GM12878 (cell line): ENCODE results near the gene FKBP7. TPM values are rescaled to one million over a fixed set of nuclear protein-coding genes. Genes with fewer than 3 reads are reported as not detected.

Experiments used
- ATAC-seq: fragments of 200-7000 bp; cut with Tn5 transposase; 3 replicates; pipeline ENCODE4 v1.9.1; 2020; ENCODE audit warnings: mild to moderate bottlenecking, moderate library complexity
- BruUV-seq: library from RNA; stranded (reverse); fragments of 400-500 nt; replicated peaks from 2 replicates; lab custom pipeline; 2021; lab: Mats Ljungman, UMichigan
- CTCF ChIA-PET: fragments of 300-600 bp; sonication (Branson Sonifier 250); formaldehyde crosslinking; extraction: SDS; loops from one replicate; lab custom pipeline; 2021; ENCODE audit warnings: inconsistent platforms; lab: Yijun Ruan, JAX
- POLR2A ChIA-PET: fragments of 350-600 bp; formaldehyde crosslinking; extraction: SDS; loops from one replicate; lab custom pipeline; 2021; ENCODE audit warnings: inconsistent platforms; lab: Charles Lee
- RAD21 ChIA-PET: fragments of 300-600 bp; sonication (Branson Sonifier 250); formaldehyde crosslinking; loops from one replicate; lab custom pipeline; 2023; ENCODE audit warnings: antibody characterized with exemption; ENCODE audit not compliant: unreplicated experiment; lab: Charles Lee
- SMC1A ChIA-PET: fragments of 300-600 bp; sonication (Branson Sonifier 250); formaldehyde crosslinking; loops from one replicate; lab custom pipeline; 2023; ENCODE audit not compliant: unreplicated experiment, uncharacterized antibody; lab: Charles Lee
- DNase-seq: peaks from one replicate; pipeline ENCODE4 v3.0.0-alpha.2; 2011; ENCODE audit warnings: low read depth, low spot score
- FAIRE-seq: peaks from 3 replicates; lab custom pipeline; 2011; peaks lifted over from hg19 to GRCh38; lab: Jason Lieb, UNC
- H2AFZ ChIP-seq: 2 replicates; pipeline ENCODE4 v1.6.0; 2011; ENCODE audit warnings: low read depth, low read length, control low read depth; ENCODE audit not compliant: control insufficient read depth
- H3K27ac ChIP-seq: 2 replicates; pipeline ENCODE4 v1.5.1; 2011; ENCODE audit warnings: control low read depth; ENCODE audit not compliant: control insufficient read depth, insufficient read depth
- H3K27me3 ChIP-seq, 2 experiments: replicated peaks in 1 of 2; 2 replicates each; pipeline versions ENCODE4 v1.6.0 to v1.6.1; 2011; ENCODE audit warnings: low read length in 1 of 2; ENCODE audit not compliant: control insufficient read depth in 2 of 2, insufficient read depth in 2 of 2
- H3K36me3 ChIP-seq, 2 experiments: 2 replicates each; pipeline ENCODE4 v1.5.1; 2011; ENCODE audit warnings: low read length in 1 of 2; ENCODE audit not compliant: control insufficient read depth in 2 of 2, insufficient read depth in 2 of 2
- H3K4me1 ChIP-seq: 2 replicates; pipeline ENCODE4 v1.6.1; 2011; ENCODE audit warnings: mild to moderate bottlenecking, low read length, moderate library complexity, mixed read lengths; ENCODE audit not compliant: control insufficient read depth, insufficient read depth
- H3K4me2 ChIP-seq: 2 replicates; pipeline ENCODE4 v1.6.0; 2011; ENCODE audit warnings: control low read depth; ENCODE audit not compliant: control insufficient read depth, insufficient read depth
- H3K4me3 ChIP-seq: fragments of 200-600 bp; sonication (generic); 2 replicates; pipeline ENCODE4 v1.5.1; 2016
- H3K79me2 ChIP-seq: 2 replicates; pipeline ENCODE4 v1.6.0; 2011; ENCODE audit warnings: low read length; ENCODE audit not compliant: control insufficient read depth, insufficient read depth
- H3K9ac ChIP-seq: 2 replicates; pipeline ENCODE4 v1.8.0; 2011; ENCODE audit warnings: low read length, control low read depth, mixed read lengths; ENCODE audit not compliant: control insufficient read depth, insufficient read depth
- H3K9me3 ChIP-seq: replicated peaks from 3 replicates; pipeline ENCODE4 v1.5.1; 2011; ENCODE audit warnings: mild to moderate bottlenecking, low read length; ENCODE audit not compliant: control insufficient read depth, insufficient read depth
- H4K20me1 ChIP-seq: 2 replicates; pipeline ENCODE4 v1.6.0; 2011; ENCODE audit not compliant: control insufficient read depth, insufficient read depth
- BCL11A ChIP-seq: IDR thresholded peaks from 2 replicates; pipeline ENCODE4 v1.6.1; 2011; ENCODE audit warnings: low read depth, low read length
- BCLAF1 ChIP-seq: fragments of 450-650 bp; IDR thresholded peaks from 2 replicates; pipeline ENCODE4 v1.6.1; 2017; ENCODE audit warnings: antibody characterized with exemption, mild to moderate bottlenecking, moderate library complexity
- BMI1 ChIP-seq: fragments of 450-650 bp; IDR thresholded peaks from 2 replicates; pipeline ENCODE4 v1.6.1; 2016; ENCODE audit warnings: mild to moderate bottlenecking, moderate library complexity, borderline replicate concordance
- CHD4 ChIP-seq: fragments of 200-600 bp; sonication (generic); IDR thresholded peaks from 2 replicates; pipeline ENCODE4 v1.6.1; 2016; ENCODE audit warnings: mild to moderate bottlenecking
- CREB1 ChIP-seq: IDR thresholded peaks from 2 replicates; pipeline ENCODE4 v1.6.1; 2012; ENCODE audit warnings: low read depth, mild to moderate bottlenecking, inconsistent platforms
- HSF1 ChIP-seq: fragments of 150-350 bp; IDR thresholded peaks from 2 replicates; pipeline ENCODE4 v1.6.1; 2014; ENCODE audit warnings: mild to moderate bottlenecking, low read depth, low read length
- JUND ChIP-seq: IDR thresholded peaks from 2 replicates; pipeline ENCODE4 v1.6.1; 2012; ENCODE audit warnings: low read depth, mild to moderate bottlenecking, low read length, improper control_type of control experiment, moderate library complexity
- NFYB ChIP-seq: IDR thresholded peaks from 2 replicates; pipeline ENCODE4 v1.6.1; 2011; ENCODE audit warnings: low read depth, mild to moderate bottlenecking, low read length, improper control_type of control experiment, moderate library complexity; ENCODE audit not compliant: insufficient read depth
- NR2C1 ChIP-seq: fragments of 450-650 bp; IDR thresholded peaks from 2 replicates; pipeline ENCODE4 v1.6.1; 2017; ENCODE audit warnings: antibody characterized with exemption, mild to moderate bottlenecking, moderate library complexity
- NR2F1 ChIP-seq: fragments of 450-650 bp; conservative IDR thresholded peaks from 2 replicates; pipeline ENCODE4 v1.6.1; 2017; ENCODE audit warnings: mild to moderate bottlenecking
- SKIL ChIP-seq: fragments of 450-650 bp; IDR thresholded peaks from 2 replicates; pipeline ENCODE4 v1.6.1; 2017; ENCODE audit warnings: mild to moderate bottlenecking, low read depth, inconsistent platforms; ENCODE audit not compliant: poor library complexity, severe bottlenecking
- YBX1 ChIP-seq: fragments of 450-650 bp; IDR thresholded peaks from 2 replicates; pipeline ENCODE4 v1.6.1; 2016; ENCODE audit warnings: antibody characterized with exemption
- ZNF592 ChIP-seq: fragments of 450-650 bp; IDR thresholded peaks from 2 replicates; pipeline ENCODE4 v1.6.1; 2017; ENCODE audit warnings: mild to moderate bottlenecking, moderate library complexity
- WGBS: methylation state at CpG from one replicate; pipeline ENCODE4 v1.1.6; 2016; ENCODE audit warnings: low lambda C conversion rate; ENCODE audit not compliant: insufficient replicate concordance, insufficient coverage; ENCODE audit errors: missing lambda C conversion rate; 5-methylcytosine and 5-hydroxymethylcytosine counted together
- in situ Hi-C: fragments of 300-500 bp; cut with MboI; formaldehyde crosslinking; loops from 9 replicates; pipeline ENCODE4 v1.14.3; 2018; ENCODE audit warnings: mixed read lengths
- intact Hi-C: fragments of 100-400 bp; cut with micrococcal nuclease; formaldehyde crosslinking; loops from one replicate; pipeline ENCODE4 v1.14.2; 2022; ENCODE audit not compliant: unreplicated experiment
- polyA plus RNA-seq, 11 experiments: library from polyadenylated mRNA; depleted of rRNA in 4 of 11; unstranded in 6 of 11; stranded (reverse) in 5 of 11; fragments of >200 nt; fragmentation: Nextera tagmentation in 4 of 11; fragmentation: Illumina TruSeq in 1 of 11; extraction: Ambion mirVana in 4 of 11; extraction: Trizol in 1 of 11; gene quantifications; 1 replicate in 1 of 11; 2 replicates in 10 of 11; pipeline versions ENCODE4 v1.2.1 to v1.2.3, GENCODE V29; 2011 to 2016; ENCODE audit warnings: inconsistent platforms in 2 of 11, missing spikeins in 2 of 11, low read depth in 1 of 11
- total RNA-seq, 4 experiments: library from RNA; depleted of rRNA in 3 of 4; stranded (reverse); fragments of >200 nt in 3 of 4; fragmentation: Illumina TruSeq in 1 of 4; extraction: Trizol in 1 of 4; gene quantifications; 2 replicates each; pipeline versions ENCODE4 v1.2.1 to v1.2.3, GENCODE V29; 2013 to 2021

Gene FKBP7
- total and polyA plus RNA-seq, 10 of the 15 experiments (the other 5 are each of a cell fraction or from before 2014, with no cell fraction given): 5.6 to 16.7 (median 12.5) TPM

GRCh38 chr2:178482437-178482836 lies 4.0 kb upstream of the FKBP7 start:
- CTCF ChIA-PET: interaction anchor here (0.6 to 2.7 kb wide), 19 partner anchors 10 to 370 kb away, joined by 3 to 15 read pairs (median 5); partner anchors contain the start of gene RBM45
- H3K9ac ChIP-seq: no peak overlapping the region
- H3K36me3 ChIP-seq: no peaks in the 10 kb centered on the region; a peak in 1 of 4 replicates
- H4K20me1 ChIP-seq: no peaks in the 10 kb centered on the region
- H3K4me3 ChIP-seq: peak overlapping the region; percentile 93
- DNase-seq (peak; percentile 54), FAIRE-seq (peak; percentile 77), ATAC-seq (peak; percentile 35)
- H3K4me1 ChIP-seq: peaks cover 7% of the 10 kb centered on the region; the same call in 1 of the 2 replicates
- H3K9me3 ChIP-seq: no peaks in the 10 kb centered on the region
- 0% methylated on average over 4 of the region's 4 CpGs for WGBS
- no peaks in the 10 kb centered on the region for H3K27me3 ChIP-seq
- H3K27ac ChIP-seq: no peak overlapping the region
- in situ Hi-C loops: no loop called here
- RAD21 ChIA-PET: interaction anchor here (0.6 to 2.5 kb wide), 15 partner anchors 25 to 218 kb away, joined by 3 to 29 read pairs (median 3); partner anchors contain the start of genes PJVK and PRKRA
- intact Hi-C loops: loop anchor here (5.0 kb wide), 1 partner anchor 220 kb away; no protein-coding TSS in a partner anchor
- POLR2A ChIA-PET: interaction anchor here (0.6 to 2.5 kb wide), 17 partner anchors 22 to 1297 kb away, joined by 3 to 19 read pairs (median 5); partner anchors contain the start of genes PJVK and PRKRA
- peaks cover 43% of the 10 kb centered on the region for H3K79me2 ChIP-seq
- peak overlapping the region; percentile 69 for H3K4me2 ChIP-seq
- SMC1A ChIA-PET: interaction anchor here (0.8 to 3.0 kb wide), 22 partner anchors 11 to 252 kb away, joined by 3 to 21 read pairs (median 5); no protein-coding TSS in a partner anchor
- no peak overlapping the region for H2AFZ ChIP-seq
- BruUV-seq: no TSS peak
- TF ChIP-seq HSF1: no peak
- 0 out of 2 replicates have a peak, but pooled peaks have one; percentile 27 for TF ChIP-seq CREB1
- no peak for TF ChIP-seq BCL11A
- no peak for TF ChIP-seq SKIL
- no peak for TF ChIP-seq NR2C1
- no peak for TF ChIP-seq YBX1
- TF ChIP-seq NFYB: no peak
- TF ChIP-seq ZNF592: no peak
- no peak for TF ChIP-seq BCLAF1
- no peak for TF ChIP-seq JUND
- TF ChIP-seq NR2F1: no peak
- no peak for TF ChIP-seq BMI1
- no peak for TF ChIP-seq CHD4
